HCT116 (cell line): ENCODE data around the gene LINGO3. TPM values are rescaled to one million over a fixed set of nuclear protein-coding genes. Genes with fewer than 3 reads are reported as not detected.

Experiments used
- ATAC-seq: fragments of 200-7000 bp; cut with Tn5 transposase; 2 replicates; pipeline ENCODE4 v1.9.1; 2020; ENCODE audit warnings: mild to moderate bottlenecking, moderate library complexity
- BruUV-seq: library from RNA; stranded (reverse); fragments of 400-500 nt; replicated peaks from 2 replicates; lab custom pipeline; 2021; lab: Mats Ljungman, UMichigan
- CTCF ChIA-PET: fragments of 300-600 bp; sonication (Branson Sonifier 250); formaldehyde crosslinking; loops from one replicate; lab custom pipeline; 2021; ENCODE audit warnings: antibody characterized with exemption; lab: Charles Lee
- POLR2A ChIA-PET: fragments of 300-600, 350-600 bp; sonication (Branson Sonifier 250); formaldehyde crosslinking; loops from one replicate; lab custom pipeline; 2021; ENCODE audit warnings: antibody characterized with exemption; lab: Charles Lee
- RAD21 ChIA-PET, 2 experiments: fragments of 300-600 bp; sonication (Branson Sonifier 250); formaldehyde crosslinking; loops; one replicate each; lab custom pipeline; 2023; ENCODE audit warnings: low total read pairs in 2 of 2; ENCODE audit not compliant: uncharacterized antibody in 2 of 2, unreplicated experiment in 2 of 2, low non-redundant PET in 1 of 2; lab: Charles Lee
- DNase-seq: peaks from one replicate; pipeline ENCODE4 v3.0.0-alpha.2; 2010; ENCODE audit warnings: low read depth, low spot score
- H2AFZ ChIP-seq: fragments of 200-600 bp; shearing (Covaris generic), sonication (generic); 2 replicates; pipeline ENCODE4 v1.6.1; 2017; ENCODE audit warnings: low read depth, mixed run types, mixed read lengths, antibody characterized with exemption, low read length; ENCODE audit not compliant: poor library complexity, severe bottlenecking
- H3K27ac ChIP-seq: 2 replicates; pipeline ENCODE4 v1.5.1; 2012; ENCODE audit warnings: low read depth, low read length
- H3K27me3 ChIP-seq: fragments of 200-600 bp; sonication (generic); 2 replicates; pipeline ENCODE4 v1.6.1; 2016; ENCODE audit warnings: mixed run types, low read length, mixed read lengths; ENCODE audit not compliant: insufficient read depth
- H3K36me3 ChIP-seq, 2 experiments: fragments of 200-500 bp in 1 of 2; fragments of 200-600 bp in 1 of 2; sonication (Bioruptor generic) in 1 of 2; sonication (generic) in 1 of 2; 2 replicates each; pipeline versions ENCODE4 v1.5.1 to v1.6.1; 2014 to 2016; ENCODE audit warnings: low read length in 2 of 2, inconsistent platforms in 1 of 2, mixed read lengths in 1 of 2, mixed run types in 1 of 2; ENCODE audit not compliant: insufficient read depth in 2 of 2, control insufficient read depth in 1 of 2
- H3K4me1 ChIP-seq, 2 experiments: fragments of 200-600 bp in 1 of 2; sonication (generic) in 1 of 2; 2 replicates each; pipeline versions ENCODE4 v1.5.1 to v1.6.1; 2012 to 2017; ENCODE audit warnings: low read length in 2 of 2, inconsistent platforms in 1 of 2, mild to moderate bottlenecking in 1 of 2, mixed read lengths in 1 of 2, mixed run types in 1 of 2, moderate library complexity in 1 of 2; ENCODE audit not compliant: insufficient read depth in 2 of 2, control insufficient read depth in 1 of 2
- H3K4me2 ChIP-seq: fragments of 200-600 bp; sonication (generic); 2 replicates; pipeline ENCODE4 v1.6.1; 2017; ENCODE audit warnings: mixed run types, low read length, mixed read lengths
- H3K4me3 ChIP-seq, 2 experiments: fragments of 200-600 bp in 1 of 2; sonication (generic) in 1 of 2; replicated peaks in 1 of 2; 2 replicates each; pipeline ENCODE4 v1.5.1; 2011 to 2016; ENCODE audit warnings: low read length in 2 of 2, control low read depth in 1 of 2, low read depth in 1 of 2, mild to moderate bottlenecking in 1 of 2, mixed read lengths in 1 of 2, mixed run types in 1 of 2
- H3K79me2 ChIP-seq: fragments of 200-600 bp; sonication (generic); 2 replicates; pipeline ENCODE4 v1.6.1; 2017; ENCODE audit warnings: mild to moderate bottlenecking, mixed run types, low read length, moderate library complexity, mixed read lengths; ENCODE audit not compliant: insufficient read depth
- H3K9ac ChIP-seq: fragments of 200-600 bp; sonication (generic); 2 replicates; pipeline ENCODE4 v1.6.1; 2016; ENCODE audit warnings: low read length, mixed read lengths
- H3K9me2 ChIP-seq: fragments of 200-600 bp; sonication (generic), shearing (Covaris generic); 2 replicates; pipeline ENCODE4 v1.6.1; 2017; ENCODE audit warnings: mixed run types, mild to moderate bottlenecking, moderate library complexity; ENCODE audit not compliant: insufficient read depth
- H3K9me3 ChIP-seq, 2 experiments: fragments of 200-500 bp in 1 of 2; fragments of 200-600 bp in 1 of 2; sonication (Bioruptor generic) in 1 of 2; sonication (generic) in 1 of 2; 2 replicates each; pipeline ENCODE4 v1.6.1; 2014 to 2017; ENCODE audit warnings: low read length in 2 of 2, mixed read lengths in 2 of 2, inconsistent platforms in 1 of 2, low read depth in 1 of 2, mild to moderate bottlenecking in 1 of 2, mixed run types in 1 of 2, moderate library complexity in 1 of 2; ENCODE audit not compliant: control insufficient read depth in 1 of 2, insufficient read depth in 1 of 2
- H4K20me1 ChIP-seq: fragments of 200-600 bp; sonication (generic), shearing (Covaris generic); 2 replicates; pipeline ENCODE4 v1.6.1; 2017; ENCODE audit warnings: mixed run types, mild to moderate bottlenecking, moderate library complexity; ENCODE audit not compliant: insufficient read depth
- CBX3 ChIP-seq: IDR thresholded peaks from 2 replicates; pipeline ENCODE4 v1.6.1; 2012; ENCODE audit warnings: low read depth
- CEBPB ChIP-seq: IDR thresholded peaks from 2 replicates; pipeline ENCODE4 v1.6.1; 2012; ENCODE audit warnings: low read depth
- EGR1 ChIP-seq: IDR thresholded peaks from 2 replicates; pipeline ENCODE4 v1.6.1; 2012; ENCODE audit warnings: low read depth
- ELF1 ChIP-seq: IDR thresholded peaks from 2 replicates; pipeline ENCODE4 v1.6.1; 2012; ENCODE audit warnings: low read depth, borderline replicate concordance
- JUND ChIP-seq: IDR thresholded peaks from 2 replicates; pipeline ENCODE4 v1.6.1; 2012
- POLR2AphosphoS5 ChIP-seq: IDR thresholded peaks from 2 replicates; pipeline ENCODE4 v1.6.1; 2011; ENCODE audit warnings: mild to moderate bottlenecking, low read depth, low read length, moderate library complexity
- REST ChIP-seq: IDR thresholded peaks from 2 replicates; pipeline ENCODE4 v1.6.1; 2012; ENCODE audit warnings: low read depth
- SIN3A ChIP-seq: IDR thresholded peaks from 2 replicates; pipeline ENCODE4 v1.6.1; 2012; ENCODE audit warnings: low read depth
- SP1 ChIP-seq: IDR thresholded peaks from 2 replicates; pipeline ENCODE4 v1.6.1; 2012; ENCODE audit warnings: low read depth
- ZFX ChIP-seq: fragments of 450-650 bp; IDR thresholded peaks from 2 replicates; pipeline ENCODE4 v1.6.1; 2017
- ZNF274 ChIP-seq: fragments of 200-500 bp; sonication (Bioruptor generic); IDR thresholded peaks from 2 replicates; pipeline ENCODE4 v1.6.1; 2014; ENCODE audit warnings: mild to moderate bottlenecking, low read depth, low read length, inconsistent platforms
- intact Hi-C: fragments of 100-400 bp; cut with micrococcal nuclease; formaldehyde crosslinking; loops from 2 replicates; pipeline ENCODE4 v1.10.0; 2022
- total RNA-seq: library from RNA; stranded (reverse); gene quantifications from one replicate; pipeline ENCODE4 v1.2.1, GENCODE V29; 2021; ENCODE audit not compliant: unreplicated experiment
- TF ChIP-seq, protein P1 (sequence below): IDR thresholded peaks from 2 replicates; pipeline ENCODE4 v1.6.1; 2012
- TF ChIP-seq, protein P2 (sequence below): IDR thresholded peaks from 2 replicates; pipeline ENCODE4 v1.6.1; 2012

Gene LINGO3
- total RNA-seq, 1 experiment from 2014 or later, result not detected

GRCh38 chr19:2320939-2321338, 13.0 kb upstream of the LINGO3 start:
- no peak overlapping the region for H3K4me2 ChIP-seq
- TF ChIP-seq CEBPB (no peak), POLR2AphosphoS5 (0 out of 2 replicates have a peak, but pooled peaks have one; percentile 17), EGR1 (no peak), REST (no peak)
- TF ChIP-seq, protein P1, sequence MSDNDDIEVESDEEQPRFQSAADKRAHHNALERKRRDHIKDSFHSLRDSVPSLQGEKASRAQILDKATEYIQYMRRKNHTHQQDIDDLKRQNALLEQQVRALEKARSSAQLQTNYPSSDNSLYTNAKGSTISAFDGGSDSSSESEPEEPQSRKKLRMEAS, result no peak
- H3K9ac ChIP-seq, result no peak overlapping the region
- intact Hi-C loops, result no loop called here
- DNase-seq (no peak), ATAC-seq (no peak)
- H3K27me3 ChIP-seq, result no peaks in the 10 kb centered on the region
- no peak overlapping the region for H3K4me3 ChIP-seq
- peaks cover 9% of the 10 kb centered on the region for H3K79me2 ChIP-seq
- no peaks in the 10 kb centered on the region for H3K9me2 ChIP-seq
- POLR2A ChIA-PET, result no interaction called here
- peaks cover 3 to 5% of the 10 kb centered on the region in 2 experiments; a peak in 2 of 4 replicates for H3K36me3 ChIP-seq
- RAD21 ChIA-PET, result no interaction called here
- no peaks in the 10 kb centered on the region for H4K20me1 ChIP-seq
- CTCF ChIA-PET, result no interaction called here
- H2AFZ ChIP-seq, result no peak overlapping the region
- no peaks in the 10 kb centered on the region for H3K4me1 ChIP-seq
- no peak overlapping the region for H3K27ac ChIP-seq
- no TSS peak for BruUV-seq
- no peaks in the 10 kb centered on the region for H3K9me3 ChIP-seq

GRCh38 chr19:2320049-2320448, 12.1 kb upstream of the LINGO3 start:
- Histone ChIP-seq H4K20me1 (no peaks in the 10 kb centered on the region), H3K4me1 (no peaks in the 10 kb centered on the region), H3K27ac (no peak overlapping the region), H3K36me3 (no peaks in the 10 kb centered on the region; a peak in 1 of 4 replicates), H3K9me2 (no peaks in the 10 kb centered on the region), H3K9me3 (no peaks in the 10 kb centered on the region; a peak in 1 of 4 replicates), H3K27me3 (no peaks in the 10 kb centered on the region), H2AFZ (no peak overlapping the region), H3K79me2 (peaks cover 5% of the 10 kb centered on the region; the same call in 1 of the 2 replicates), H3K4me2 (no peak overlapping the region), H3K4me3 (no peak overlapping the region), H3K9ac (no peak overlapping the region)
- no peak for ATAC-seq
- POLR2A ChIA-PET, result no interaction called here
- no TSS peak for BruUV-seq
- CTCF ChIA-PET, result no interaction called here
- intact Hi-C loops, result no loop called here
- RAD21 ChIA-PET, result no interaction called here
- DNase-seq, result no peak
- TF ChIP-seq REST (no peak), ELF1 (no peak), JUND (no peak), SP1 (no peak), CBX3 (no peak), POLR2AphosphoS5 (no peak), ZNF274 (no peak), ZFX (no peak), SIN3A (no peak)
- TF ChIP-seq, protein P1, result no peak
- TF ChIP-seq, protein P2, sequence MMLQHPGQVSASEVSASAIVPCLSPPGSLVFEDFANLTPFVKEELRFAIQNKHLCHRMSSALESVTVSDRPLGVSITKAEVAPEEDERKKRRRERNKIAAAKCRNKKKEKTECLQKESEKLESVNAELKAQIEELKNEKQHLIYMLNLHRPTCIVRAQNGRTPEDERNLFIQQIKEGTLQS, result no peak
